H1 (cell line): Measurements from ENCODE around the gene HTR4. TPM values are rescaled to one million over a fixed set of nuclear protein-coding genes. Genes with fewer than 3 reads are reported as not detected.

Experiments
- CTCF ChIA-PET: fragments of 300-600 bp; sonication (Branson Sonifier 250); formaldehyde crosslinking; loops from one replicate; lab custom pipeline; 2021; ENCODE audit not compliant: partially characterized antibody; lab: Charles Lee
- POLR2A ChIA-PET: fragments of 300-600 bp; sonication (Branson Sonifier 250); formaldehyde crosslinking; loops from one replicate; lab custom pipeline; 2021; ENCODE audit warnings: inconsistent platforms; ENCODE audit not compliant: partially characterized antibody; lab: Charles Lee
- DNase-seq, 2 experiments: peaks; one replicate each; pipeline versions ENCODE4 v3.0.0 to v3.0.0-alpha.2; 2010 to 2022; ENCODE audit warnings: low spot score in 2 of 2, low read depth in 1 of 2, mixed read lengths in 1 of 2
- FAIRE-seq: peaks from 2 replicates; lab custom pipeline; 2011; peaks lifted over from hg19 to GRCh38; lab: Jason Lieb, UNC
- H2AFZ ChIP-seq: 2 replicates; pipeline ENCODE4 v1.8.1; 2012; ENCODE audit warnings: low read length, inconsistent platforms
- H2AK5ac ChIP-seq: 2 replicates; pipeline ENCODE4 v1.6.1; 2013; ENCODE audit warnings: low read depth, low read length
- H2BK120ac ChIP-seq: replicated peaks from 2 replicates; pipeline ENCODE3; 2013; ENCODE audit warnings: low read depth, low read length, inconsistent platforms
- H2BK12ac ChIP-seq: 2 replicates; pipeline ENCODE4 v1.6.1; 2013; ENCODE audit warnings: low read depth, low read length
- H2BK15ac ChIP-seq: 2 replicates; pipeline ENCODE4 v1.6.1; 2013; ENCODE audit warnings: low read length
- H2BK20ac ChIP-seq: 2 replicates; pipeline ENCODE4 v1.6.1; 2013; ENCODE audit warnings: low read length
- H2BK5ac ChIP-seq: 2 replicates; pipeline ENCODE4 v1.6.1; 2013; ENCODE audit warnings: low read depth, low read length
- H3K14ac ChIP-seq: 2 replicates; pipeline ENCODE4 v1.6.1; 2013; ENCODE audit warnings: inconsistent platforms; ENCODE audit not compliant: insufficient read length
- H3K18ac ChIP-seq: 2 replicates; pipeline ENCODE4 v1.6.1; 2013; ENCODE audit warnings: low read length; ENCODE audit errors: extremely low read depth
- H3K23ac ChIP-seq: 2 replicates; pipeline ENCODE4 v1.6.1; 2013; ENCODE audit warnings: inconsistent platforms; ENCODE audit not compliant: insufficient read length
- H3K23me2 ChIP-seq: 2 replicates; pipeline ENCODE4 v1.6.1; 2013; ENCODE audit warnings: low read depth, low read length
- H3K27ac ChIP-seq: 2 replicates; pipeline ENCODE4 v1.6.1; 2011; ENCODE audit warnings: low read depth, low read length, inconsistent platforms
- H3K27me3 ChIP-seq, 4 experiments: replicated peaks in 1 of 4; 1 replicate in 1 of 4; 2 replicates in 3 of 4; pipeline versions ENCODE4 v1.6.1 to v1.8.1; 2011 to 2013; ENCODE audit warnings: low read length in 3 of 4, mild to moderate bottlenecking in 3 of 4, inconsistent platforms in 2 of 4, mixed read lengths in 2 of 4, moderate library complexity in 1 of 4; ENCODE audit not compliant: control insufficient read depth in 3 of 4, insufficient read depth in 3 of 4; ENCODE audit errors: extremely low read depth in 1 of 4
- H3K36me3 ChIP-seq, 4 experiments: 2 replicates each; pipeline versions ENCODE4 v1.6.1 to v1.8.1; 2011 to 2013; ENCODE audit warnings: mild to moderate bottlenecking in 4 of 4, low read length in 3 of 4, moderate library complexity in 2 of 4, control low read depth in 1 of 4, inconsistent platforms in 1 of 4; ENCODE audit not compliant: insufficient read depth in 4 of 4, control insufficient read depth in 2 of 4
- H3K4ac ChIP-seq: replicated peaks from 2 replicates; pipeline ENCODE3; 2013; ENCODE audit warnings: low read length, low read depth, mixed read lengths, inconsistent platforms; ENCODE audit not compliant: insufficient read length
- H3K4me1 ChIP-seq, 4 experiments: replicated peaks in 1 of 4; 1 replicate in 1 of 4; 2 replicates in 3 of 4; pipeline versions ENCODE4 v1.6.1 to v1.8.1; 2011 to 2013; ENCODE audit warnings: low read length in 3 of 4, inconsistent platforms in 2 of 4, mixed read lengths in 1 of 4; ENCODE audit not compliant: insufficient read depth in 4 of 4, control insufficient read depth in 3 of 4
- H3K4me2 ChIP-seq, 2 experiments: 2 replicates each; pipeline versions ENCODE4 v1.6.1 to v1.8.1; 2011 to 2013; ENCODE audit warnings: low read depth in 2 of 2, low read length in 2 of 2, control low read depth in 1 of 2, inconsistent platforms in 1 of 2, mild to moderate bottlenecking in 1 of 2; ENCODE audit not compliant: insufficient read depth in 1 of 2
- H3K4me3 ChIP-seq, 4 experiments: fragments of 200-600, 300-600 bp in 1 of 4; sonication (generic), shearing (Covaris generic), sonication (Bioruptor Twin) in 1 of 4; 2 replicates each; pipeline versions ENCODE4 v1.5.1 to v1.8.1; 2011 to 2016; ENCODE audit warnings: low read length in 4 of 4, low read depth in 3 of 4, control low read depth in 2 of 4, inconsistent platforms in 2 of 4, mild to moderate bottlenecking in 2 of 4, mixed read lengths in 1 of 4, moderate library complexity in 1 of 4; ENCODE audit not compliant: insufficient read depth in 2 of 4; ENCODE audit errors: extremely low read depth in 1 of 4
- H3K56ac ChIP-seq: replicated peaks from 2 replicates; pipeline ENCODE3; 2013; ENCODE audit warnings: low read depth, mild to moderate bottlenecking, mixed read lengths, low read length, inconsistent platforms; ENCODE audit not compliant: insufficient read length
- H3K79me1 ChIP-seq: 2 replicates; pipeline ENCODE4 v1.6.1; 2013; ENCODE audit warnings: low read depth, low read length, control low read depth
- H3K79me2 ChIP-seq, 2 experiments: 2 replicates each; pipeline versions ENCODE4 v1.6.1 to v1.8.1; 2012 to 2013; ENCODE audit warnings: low read length in 2 of 2, mild to moderate bottlenecking in 2 of 2, inconsistent platforms in 1 of 2; ENCODE audit not compliant: insufficient read depth in 2 of 2, control insufficient read depth in 1 of 2
- H3K9ac ChIP-seq, 4 experiments: replicated peaks in 1 of 4; 1 replicate in 1 of 4; 2 replicates in 3 of 4; pipeline versions ENCODE4 v1.6.1 to v1.8.1; 2011 to 2013; ENCODE audit warnings: low read depth in 3 of 4, low read length in 3 of 4, control low read depth in 2 of 4, mild to moderate bottlenecking in 2 of 4, moderate library complexity in 2 of 4, inconsistent platforms in 1 of 4; ENCODE audit errors: extremely low read depth in 1 of 4
- H3K9me3 ChIP-seq, 2 experiments: 2 replicates each; pipeline versions ENCODE4 v1.6.1 to v1.8.1; 2012 to 2013; ENCODE audit warnings: mild to moderate bottlenecking in 2 of 2, moderate library complexity in 2 of 2, control low read depth in 1 of 2, inconsistent platforms in 1 of 2, low read depth in 1 of 2, low read length in 1 of 2, mixed read lengths in 1 of 2; ENCODE audit not compliant: insufficient read depth in 2 of 2
- H4K20me1 ChIP-seq, 2 experiments: replicated peaks in 1 of 2; 2 replicates each; pipeline versions ENCODE3 to v1.8.1; 2011 to 2013; ENCODE audit warnings: inconsistent platforms in 2 of 2, low read length in 2 of 2, mild to moderate bottlenecking in 1 of 2; ENCODE audit not compliant: insufficient read depth in 2 of 2, control insufficient read depth in 1 of 2
- H4K5ac ChIP-seq: 2 replicates; pipeline ENCODE4 v1.6.1; 2013; ENCODE audit warnings: low read length, low read depth, mixed read lengths, inconsistent platforms; ENCODE audit not compliant: insufficient read length
- H4K8ac ChIP-seq: 2 replicates; pipeline ENCODE4 v1.8.0; 2013; ENCODE audit warnings: mild to moderate bottlenecking, moderate library complexity, low read length, inconsistent platforms; ENCODE audit not compliant: insufficient read depth; ENCODE audit errors: extremely low read depth
- H4K91ac ChIP-seq: replicated peaks from 2 replicates; pipeline ENCODE3; 2013; ENCODE audit warnings: low read length, mixed read lengths, inconsistent platforms; ENCODE audit not compliant: insufficient read length
- CEBPB ChIP-seq: IDR thresholded peaks from 2 replicates; pipeline ENCODE4 v1.6.1; 2012; ENCODE audit warnings: low read depth, low read length
- CHD1 ChIP-seq: IDR thresholded peaks from 2 replicates; pipeline ENCODE4 v1.6.1; 2012; ENCODE audit warnings: low read depth, low read length, improper control_type of control experiment
- EZH2 ChIP-seq: fragments of 200-600 bp; sonication (generic); IDR thresholded peaks from 2 replicates; pipeline ENCODE4 v1.7.1; 2012; ENCODE audit warnings: low read depth, mild to moderate bottlenecking, moderate library complexity, low read length, inconsistent platforms; ENCODE audit not compliant: severe bottlenecking
- JUN ChIP-seq: IDR thresholded peaks from 2 replicates; pipeline ENCODE4 v1.6.1; 2011; ENCODE audit warnings: low read depth, mild to moderate bottlenecking, improper control_type of control experiment, low read length
- JUND ChIP-seq: IDR thresholded peaks from 2 replicates; pipeline ENCODE4 v1.6.1; 2011; ENCODE audit warnings: mild to moderate bottlenecking, improper control_type of control experiment, low read length
- KDM4A ChIP-seq: IDR thresholded peaks from one replicate; pipeline ENCODE4 v1.7.1; 2012; ENCODE audit warnings: low read depth, mild to moderate bottlenecking, moderate library complexity, low read length, inconsistent platforms; ENCODE audit not compliant: severe bottlenecking
- MAFK ChIP-seq: IDR thresholded peaks from 2 replicates; pipeline ENCODE4 v1.6.1; 2012; ENCODE audit warnings: low read depth, mild to moderate bottlenecking, improper control_type of control experiment, low read length
- SIX5 ChIP-seq: IDR thresholded peaks from 2 replicates; pipeline ENCODE4 v1.6.1; 2011; ENCODE audit warnings: mild to moderate bottlenecking, low read depth, low read length
- SP1 ChIP-seq: IDR thresholded peaks from 2 replicates; pipeline ENCODE4 v1.6.1; 2011; ENCODE audit warnings: low read depth, low read length
- SP2 ChIP-seq: IDR thresholded peaks from 2 replicates; pipeline ENCODE4 v1.6.1; 2012; ENCODE audit warnings: mild to moderate bottlenecking, low read length, inconsistent platforms
- SP4 ChIP-seq: IDR thresholded peaks from 2 replicates; pipeline ENCODE4 v1.6.1; 2012; ENCODE audit warnings: low read length, inconsistent platforms
- TBP ChIP-seq: IDR thresholded peaks from 2 replicates; pipeline ENCODE4 v1.6.1; 2011; ENCODE audit warnings: low read depth, low read length, improper control_type of control experiment
- WGBS, 2 experiments: shearing (Covaris generic) in 1 of 2; methylation state at CpG; one replicate each; pipeline versions ENCODE4 v1.1.6 to v1.1.7; 2013 to 2015; ENCODE audit warnings: low lambda C conversion rate in 2 of 2, mixed read lengths in 2 of 2, inconsistent platforms in 1 of 2, low coverage in 1 of 2, missing lambda C conversion rate in 1 of 2; ENCODE audit not compliant: insufficient replicate concordance in 2 of 2, insufficient coverage in 1 of 2, insufficient read length in 1 of 2; ENCODE audit errors: extremely low coverage in 1 of 2, missing lambda C conversion rate in 1 of 2; 5-methylcytosine and 5-hydroxymethylcytosine counted together
- polyA plus RNA-seq, 7 experiments: library from polyadenylated mRNA; depleted of rRNA in 3 of 7; stranded (reverse) in 5 of 7; unstranded in 2 of 7; fragments of >200 nt in 5 of 7; fragments of 200-250 nt in 2 of 7; gene quantifications; 1 replicate in 5 of 7; 2 replicates in 1 of 7; 4 replicates in 1 of 7; pipeline versions ENCODE4 v1.2.1 to v1.2.3, GENCODE V29; 2011 to 2013; ENCODE audit warnings: missing spikeins in 2 of 7, mixed read lengths in 2 of 7
- total RNA-seq: library from RNA; stranded (reverse); fragmentation: NEBNext Ultra II Directional; extraction: Animal tissue kit (Norgen Biotek cat#: 25700); gene quantifications from 2 replicates; pipeline ENCODE4 v1.2.1, GENCODE V29; 2021
- TF ChIP-seq, protein P1 (sequence below): IDR thresholded peaks from 2 replicates; pipeline ENCODE4 v1.6.1; 2011; ENCODE audit warnings: low read depth, mild to moderate bottlenecking, low read length; ENCODE audit not compliant: insufficient read depth
- TF ChIP-seq, protein P2 (sequence below): IDR thresholded peaks from 2 replicates; pipeline ENCODE4 v1.6.1; 2011; ENCODE audit warnings: low read length, improper control_type of control experiment

Gene HTR4
- total and polyA plus RNA-seq, 2 of the 8 experiments (the other 6 are each of a cell fraction or from before 2014, with no cell fraction given): not detected

DNA sequence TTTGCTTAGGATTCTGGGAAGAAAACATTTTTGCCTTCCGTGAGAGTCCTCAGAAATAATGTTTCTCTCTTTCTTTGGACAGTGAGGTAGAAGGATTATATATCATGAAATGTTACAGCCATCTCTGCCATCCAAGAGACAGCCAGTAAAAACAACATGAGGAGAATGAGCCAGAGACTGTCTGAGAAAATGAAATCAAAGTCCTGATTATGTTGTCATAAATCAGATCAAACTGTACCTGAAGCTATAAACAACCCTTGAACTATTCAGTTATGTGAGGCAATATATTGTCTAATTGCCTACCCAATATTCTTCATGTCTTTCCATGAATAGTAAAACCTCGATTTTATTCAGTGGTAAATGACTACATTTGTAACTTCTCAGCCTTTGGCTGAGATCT lies 9.2 kb upstream of the HTR4 start:
- 90% methylated on average over 2 of the region's 2 CpGs; no CpG with 5 or more reads in 1 of the 2 experiments for WGBS, 2 experiments
- Histone ChIP-seq H3K23ac (no peak overlapping the region), H2BK5ac (no peak overlapping the region), H4K5ac (no peak overlapping the region), H3K79me2 (no peaks in the 10 kb centered on the region), H3K27me3 (no peaks in the 10 kb centered on the region; a peak in 2 of 7 replicates), H3K23me2 (no peaks in the 10 kb centered on the region; the same call in 1 of the 2 replicates), H3K9ac (no peak overlapping the region), H3K4ac (no peak overlapping the region), H3K18ac (no peak overlapping the region), H3K9me3 (no peaks in the 10 kb centered on the region), H2BK15ac (no peak overlapping the region), H3K4me1 (no peaks in the 10 kb centered on the region), H4K8ac (no peak overlapping the region), H3K4me2 (no peak overlapping the region), H3K36me3 (no peaks in the 10 kb centered on the region), H4K20me1 (peaks cover 0 to 1% of the 10 kb centered on the region in 2 experiments), H3K27ac (no peak overlapping the region), H4K91ac (no peak overlapping the region), H2AK5ac (no peak overlapping the region), H2AFZ (no peak overlapping the region), H3K4me3 (no peak overlapping the region), H3K56ac (no peak overlapping the region), H2BK20ac (no peak overlapping the region), H2BK120ac (no peak overlapping the region), H3K14ac (no peak overlapping the region), H2BK12ac (no peak overlapping the region), H3K79me1 (no peaks in the 10 kb centered on the region)
- no peak for DNase-seq
- ChIA-PET POLR2A (interaction anchor here (0.6 kb wide), 1 partner anchor 9 kb away, joined by 3 read pairs; the partner anchor contains the start of gene HTR4), CTCF (no interaction called here)
- FAIRE-seq: no peak
- no peak for TF ChIP-seq CEBPB
- TF ChIP-seq, protein P1, sequence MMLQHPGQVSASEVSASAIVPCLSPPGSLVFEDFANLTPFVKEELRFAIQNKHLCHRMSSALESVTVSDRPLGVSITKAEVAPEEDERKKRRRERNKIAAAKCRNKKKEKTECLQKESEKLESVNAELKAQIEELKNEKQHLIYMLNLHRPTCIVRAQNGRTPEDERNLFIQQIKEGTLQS: no peak
- no peak for TF ChIP-seq JUND
- no peak for TF ChIP-seq KDM4A
- TF ChIP-seq, protein P2, sequence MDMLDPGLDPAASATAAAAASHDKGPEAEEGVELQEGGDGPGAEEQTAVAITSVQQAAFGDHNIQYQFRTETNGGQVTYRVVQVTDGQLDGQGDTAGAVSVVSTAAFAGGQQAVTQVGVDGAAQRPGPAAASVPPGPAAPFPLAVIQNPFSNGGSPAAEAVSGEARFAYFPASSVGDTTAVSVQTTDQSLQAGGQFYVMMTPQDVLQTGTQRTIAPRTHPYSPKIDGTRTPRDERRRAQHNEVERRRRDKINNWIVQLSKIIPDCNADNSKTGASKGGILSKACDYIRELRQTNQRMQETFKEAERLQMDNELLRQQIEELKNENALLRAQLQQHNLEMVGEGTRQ: no peak
- TF ChIP-seq EZH2: no peak
- no peak for TF ChIP-seq SP4
- no peak for TF ChIP-seq SP2
- no peak for TF ChIP-seq MAFK
- no peak for TF ChIP-seq CHD1
- TF ChIP-seq SIX5: no peak
- no peak for TF ChIP-seq JUN
- no peak for TF ChIP-seq SP1
- no peak for TF ChIP-seq TBP
